GM10847 (cell line): ENCODE results near the gene INSIG1.

ENCODE experiments used
- POLR2A ChIP-seq: IDR thresholded peaks from 2 replicates; pipeline ENCODE4 v1.6.1; 2011; ENCODE audit not compliant: insufficient read length; ENCODE audit errors: extremely low read depth

The INSIG1 gene

GRCh38 chr7:155322530-155322929 lies 24.9 kb downstream of the INSIG1 start:
- TF ChIP-seq POLR2A, result no peak

GRCh38 chr7:155323001-155323638 lies 25.4 kb downstream of the INSIG1 start:
- no peak for TF ChIP-seq POLR2A

GRCh38 chr7:155324012-155324917 lies 26.6 kb downstream of the INSIG1 start:
- no peak for TF ChIP-seq POLR2A

- no peak for TF ChIP-seq POLR2A
These were observed 27.2 kb downstream of the INSIG1 start for GRCh38 chr7:155324918-155325235.

GRCh38 chr7:155326385-155326784 lies 28.7 kb downstream of the INSIG1 start:
- no peak for TF ChIP-seq POLR2A

- no peak for TF ChIP-seq POLR2A
These were observed 30.1 kb downstream of the INSIG1 start for GRCh38 chr7:155327590-155328320.

- TF ChIP-seq POLR2A, result no peak
These were observed 31.5 kb downstream of the INSIG1 start for GRCh38 chr7:155329225-155329624.

GRCh38 chr7:155331396-155331795 lies 33.7 kb downstream of the INSIG1 start:
- no peak for TF ChIP-seq POLR2A

- TF ChIP-seq POLR2A, result no peak
These were observed 35.9 kb downstream of the INSIG1 start for GRCh38 chr7:155333346-155334234.

- no peak for TF ChIP-seq POLR2A
These were observed 39.3 kb downstream of the INSIG1 start for GRCh38 chr7:155336812-155337602.

GRCh38 chr7:155337946-155338631 lies 40.4 kb downstream of the INSIG1 start:
- TF ChIP-seq POLR2A, result no peak

- TF ChIP-seq POLR2A, result no peak
These were observed 41.1 kb downstream of the INSIG1 start for GRCh38 chr7:155338632-155339320.

- no peak for TF ChIP-seq POLR2A
These were observed 41.8 kb downstream of the INSIG1 start for GRCh38 chr7:155339474-155339873.

GRCh38 chr7:155340071-155340531 lies 42.4 kb downstream of the INSIG1 start:
- TF ChIP-seq POLR2A, result no peak
